ENCODE measurements around the gene SPATA3.

The SPATA3 gene

DNA sequence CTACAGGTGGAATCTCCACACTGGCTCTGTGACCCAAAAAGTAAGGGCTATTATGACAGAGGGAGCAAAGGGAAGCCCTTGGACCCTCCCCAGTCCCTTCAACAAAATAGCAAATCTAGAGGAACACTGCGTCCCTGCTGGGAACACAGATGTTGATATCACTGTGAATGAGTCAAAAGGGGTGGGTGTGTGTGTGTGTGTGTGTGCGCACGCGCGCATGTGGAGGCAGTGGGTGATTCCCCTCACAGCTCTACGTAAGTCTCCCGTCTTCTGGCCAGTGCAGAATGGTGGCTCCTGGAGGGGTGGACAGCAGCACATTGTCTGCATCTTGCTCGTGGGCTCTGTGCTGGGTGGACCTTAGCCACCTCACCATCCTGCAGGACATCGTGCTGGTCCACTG lies 33.6 kb downstream of the SPATA3 start:
- no peak overlapping the region for H3K4me3 ChIP-seq (ENCODE audit: insufficient read length, low read depth)
- H3K27me3 ChIP-seq (ENCODE audit: insufficient read depth, insufficient read length): peaks cover 12% of the 10 kb centered on the region
- TF ChIP-seq SUZ12 (IDR thresholded peaks at IDR 0.05; ENCODE audit: extremely low read depth, insufficient read depth, insufficient read length) (no peak), ZNF274 (IDR thresholded peaks at IDR 0.05; ENCODE audit: low read depth, low read length) (no peak)
- no peak for DNase-seq (ENCODE audit: low read depth, low spot score)
- no peaks in the 10 kb centered on the region for H3K4me1 ChIP-seq (ENCODE audit: insufficient read depth, insufficient read length)
- no peak overlapping the region for H3K9ac ChIP-seq (ENCODE audit: insufficient read length, low read depth)
- no peaks in the 10 kb centered on the region for H3K9me3 ChIP-seq (ENCODE audit: insufficient read depth, low read length)
- H3K36me3 ChIP-seq (ENCODE audit: insufficient read depth, insufficient read length, low read length): no peaks in the 10 kb centered on the region

DNA sequence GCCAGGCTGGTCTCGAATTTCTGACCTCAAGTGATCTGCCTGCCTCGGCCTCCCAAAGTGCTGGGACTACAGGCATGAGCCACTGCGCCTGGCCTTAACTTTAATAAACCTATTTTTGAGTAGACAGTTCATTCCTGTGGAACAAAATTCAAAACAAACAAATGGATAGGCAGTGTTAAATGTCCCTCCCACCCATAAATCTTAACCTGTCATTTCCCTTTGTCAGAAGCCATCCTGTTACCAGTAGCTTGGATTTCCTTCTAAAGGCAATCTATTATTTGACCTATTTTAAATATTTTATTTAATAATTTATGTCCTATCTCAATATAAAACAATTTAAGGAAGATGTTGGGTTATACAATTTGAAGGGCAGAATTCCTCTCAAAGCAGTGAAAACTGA lies 34.8 kb downstream of the SPATA3 start:
- no peaks in the 10 kb centered on the region for H3K9me3 ChIP-seq (ENCODE audit: insufficient read depth, low read length)
- no peaks in the 10 kb centered on the region for H3K36me3 ChIP-seq (ENCODE audit: insufficient read depth, insufficient read length, low read length)
- H3K9ac ChIP-seq (ENCODE audit: insufficient read length, low read depth): no peak overlapping the region
- no peak for DNase-seq (ENCODE audit: low read depth, low spot score)
- no peak for TF ChIP-seq SUZ12 (IDR thresholded peaks at IDR 0.05; ENCODE audit: extremely low read depth, insufficient read depth, insufficient read length)
- no peak for TF ChIP-seq YY1 (IDR thresholded peaks at IDR 0.05; ENCODE audit: insufficient read depth, insufficient read length)
- TF ChIP-seq ZNF274 (IDR thresholded peaks at IDR 0.05; ENCODE audit: low read depth, low read length): no peak
- H3K4me1 ChIP-seq (ENCODE audit: insufficient read depth, insufficient read length): no peaks in the 10 kb centered on the region
- peaks cover 12% of the 10 kb centered on the region for H3K27me3 ChIP-seq (ENCODE audit: insufficient read depth, insufficient read length)
- H3K4me3 ChIP-seq (ENCODE audit: insufficient read length, low read depth): no peak overlapping the region

DNA sequence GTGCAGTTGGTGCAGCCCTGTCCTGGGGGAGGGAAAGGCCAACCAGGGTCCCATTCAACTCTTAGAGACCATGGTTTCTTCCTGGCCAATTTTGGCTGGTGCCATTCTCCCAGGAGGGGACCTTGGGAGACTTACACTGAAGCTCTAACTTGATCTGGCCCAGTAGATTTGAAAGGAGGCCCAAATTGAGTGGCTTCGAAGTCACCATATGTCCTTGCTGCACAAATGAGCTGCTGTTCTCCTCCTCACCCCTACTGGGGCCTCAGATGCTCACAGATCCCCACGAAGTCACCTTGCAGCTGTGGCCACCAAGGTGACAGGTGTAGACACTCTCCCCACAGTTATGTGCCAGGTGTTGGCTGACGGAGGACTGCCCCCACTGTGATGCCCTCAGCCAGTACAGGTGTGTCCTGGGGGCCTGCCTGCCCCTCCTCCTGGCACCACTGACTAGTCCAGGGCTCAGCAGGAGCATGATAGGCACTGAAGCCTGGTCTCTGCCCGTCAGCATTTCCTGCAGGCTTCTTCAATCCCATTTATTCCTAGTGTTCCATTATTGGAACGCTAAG lies 36.7 kb downstream of the SPATA3 start:
- no peak overlapping the region for H3K9ac ChIP-seq (ENCODE audit: insufficient read length, low read depth)
- H3K4me3 ChIP-seq (ENCODE audit: insufficient read length, low read depth): no peak overlapping the region
- H3K9me3 ChIP-seq (ENCODE audit: insufficient read depth, low read length): no peaks in the 10 kb centered on the region
- H3K4me1 ChIP-seq (ENCODE audit: insufficient read depth, insufficient read length): peaks cover 2% of the 10 kb centered on the region
- no peaks in the 10 kb centered on the region for H3K36me3 ChIP-seq (ENCODE audit: insufficient read depth, insufficient read length, low read length)
- no peak for DNase-seq (ENCODE audit: low read depth, low spot score)
- peaks cover 27% of the 10 kb centered on the region for H3K27me3 ChIP-seq (ENCODE audit: insufficient read depth, insufficient read length)
- TF ChIP-seq ZNF274 (IDR thresholded peaks at IDR 0.05; ENCODE audit: low read depth, low read length): no peak
- no peak for TF ChIP-seq YY1 (IDR thresholded peaks at IDR 0.05; ENCODE audit: insufficient read depth, insufficient read length)
- no peak for TF ChIP-seq SUZ12 (IDR thresholded peaks at IDR 0.05; ENCODE audit: extremely low read depth, insufficient read depth, insufficient read length)

DNA sequence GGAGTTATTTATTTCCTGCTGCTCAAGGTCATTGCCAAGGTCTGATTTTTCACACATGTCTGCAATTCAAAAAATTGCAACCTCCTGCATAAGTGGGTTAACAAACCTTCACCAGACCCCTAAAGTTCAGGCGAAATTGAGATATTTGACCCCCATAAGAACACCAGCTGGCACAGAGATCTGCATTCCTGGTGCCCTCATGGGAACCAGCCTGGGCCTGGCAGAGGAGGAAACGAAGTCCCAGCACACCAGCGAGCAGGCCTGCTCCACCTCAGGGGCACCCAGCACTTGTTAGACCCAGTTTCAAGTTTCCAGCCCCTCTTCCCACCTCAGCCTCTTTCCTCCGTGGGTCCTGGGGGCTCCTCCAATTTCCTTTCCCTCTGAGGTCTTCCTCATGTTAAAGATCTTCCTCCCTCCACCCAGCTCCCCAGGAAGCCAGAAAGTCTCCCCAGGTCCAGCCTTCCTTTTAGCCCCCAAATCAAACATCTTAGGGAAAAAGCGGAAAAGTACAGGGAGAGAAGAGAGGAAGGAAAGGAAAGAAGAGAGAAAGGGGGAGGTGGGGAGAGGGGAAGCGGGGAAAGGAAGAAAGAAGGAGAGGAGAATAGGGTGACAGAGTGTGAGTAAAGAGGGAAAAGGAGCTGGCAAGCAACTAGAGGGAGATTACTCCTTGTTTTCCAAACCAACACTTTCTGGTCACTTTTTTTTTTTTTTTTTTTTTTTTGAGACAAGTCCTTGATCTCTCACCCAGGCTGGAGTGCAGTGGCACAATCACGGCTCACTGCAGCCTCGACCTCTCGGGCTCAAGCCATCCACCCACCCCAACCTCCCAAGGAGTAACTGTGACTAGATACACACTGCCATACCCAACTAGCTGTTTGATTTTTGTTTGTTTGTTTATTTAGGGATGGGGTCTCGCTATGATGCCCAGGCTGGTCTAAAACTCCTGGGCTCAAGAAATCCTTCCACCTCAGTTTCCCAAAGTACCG lies 37.5 kb downstream of the SPATA3 start:
- H3K9ac ChIP-seq (ENCODE audit: insufficient read length, low read depth): no peak overlapping the region

DNA sequence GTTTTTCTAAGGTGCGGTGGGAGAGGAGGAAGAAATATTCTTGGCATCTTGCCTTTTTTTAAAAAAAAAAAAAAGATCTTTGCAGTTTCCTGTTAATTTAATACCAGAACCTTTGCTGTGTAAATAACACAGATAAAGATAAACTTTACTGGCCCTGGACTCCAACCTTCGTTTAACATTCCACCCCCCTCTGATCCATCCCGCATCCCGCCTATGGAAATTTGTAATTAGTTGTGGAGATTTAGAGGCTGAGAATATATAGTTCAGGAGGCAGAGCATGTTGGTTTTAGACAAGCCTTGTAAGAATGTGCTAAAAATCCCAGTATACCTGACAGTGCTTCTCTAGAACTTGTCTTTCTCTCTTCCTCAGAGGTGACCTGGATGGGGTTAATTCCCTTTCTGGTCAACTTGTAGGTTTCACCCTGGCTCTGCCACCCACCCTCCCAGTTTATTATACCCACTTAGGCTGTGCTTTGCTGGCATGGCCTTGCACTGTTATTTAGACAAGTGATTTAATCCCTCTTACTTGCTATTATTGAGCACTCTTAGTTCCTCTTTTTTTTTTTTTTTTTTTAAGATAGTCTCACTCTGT lies 38.5 kb downstream of the SPATA3 start:
- Histone ChIP-seq H3K9ac (ENCODE audit: insufficient read length, low read depth) (no peak overlapping the region), H3K9me3 (ENCODE audit: insufficient read depth, low read length) (no peaks in the 10 kb centered on the region), H3K27me3 (ENCODE audit: insufficient read depth, insufficient read length) (peaks cover 38% of the 10 kb centered on the region), H3K4me1 (ENCODE audit: insufficient read depth, insufficient read length) (peaks cover 2% of the 10 kb centered on the region), H3K36me3 (ENCODE audit: insufficient read depth, insufficient read length, low read length) (no peaks in the 10 kb centered on the region), H3K4me3 (ENCODE audit: insufficient read length, low read depth) (no peak overlapping the region)
- no peak for DNase-seq (ENCODE audit: low read depth, low spot score)
- TF ChIP-seq YY1 (IDR thresholded peaks at IDR 0.05; ENCODE audit: insufficient read depth, insufficient read length): no peak
- no peak for TF ChIP-seq ZNF274 (IDR thresholded peaks at IDR 0.05; ENCODE audit: low read depth, low read length)
- no peak for TF ChIP-seq SUZ12 (IDR thresholded peaks at IDR 0.05; ENCODE audit: extremely low read depth, insufficient read depth, insufficient read length)

More for the DNA sequence above, 37.5 kb downstream of the SPATA3 start:
- DNase-seq (ENCODE audit: low read depth, low spot score): no peak
- H3K4me3 ChIP-seq (ENCODE audit: insufficient read length, low read depth): no peak overlapping the region
- no peaks in the 10 kb centered on the region for H3K9me3 ChIP-seq (ENCODE audit: insufficient read depth, low read length)
- peaks cover 32% of the 10 kb centered on the region for H3K27me3 ChIP-seq (ENCODE audit: insufficient read depth, insufficient read length)
- H3K36me3 ChIP-seq (ENCODE audit: insufficient read depth, insufficient read length, low read length): no peaks in the 10 kb centered on the region
- H3K4me1 ChIP-seq (ENCODE audit: insufficient read depth, insufficient read length): peaks cover 2% of the 10 kb centered on the region
- no peak for TF ChIP-seq ZNF274 (IDR thresholded peaks at IDR 0.05; ENCODE audit: low read depth, low read length)
- TF ChIP-seq SUZ12 (IDR thresholded peaks at IDR 0.05; ENCODE audit: extremely low read depth, insufficient read depth, insufficient read length): no peak
- TF ChIP-seq YY1 (IDR thresholded peaks at IDR 0.05; ENCODE audit: insufficient read depth, insufficient read length): no peak

DNA sequence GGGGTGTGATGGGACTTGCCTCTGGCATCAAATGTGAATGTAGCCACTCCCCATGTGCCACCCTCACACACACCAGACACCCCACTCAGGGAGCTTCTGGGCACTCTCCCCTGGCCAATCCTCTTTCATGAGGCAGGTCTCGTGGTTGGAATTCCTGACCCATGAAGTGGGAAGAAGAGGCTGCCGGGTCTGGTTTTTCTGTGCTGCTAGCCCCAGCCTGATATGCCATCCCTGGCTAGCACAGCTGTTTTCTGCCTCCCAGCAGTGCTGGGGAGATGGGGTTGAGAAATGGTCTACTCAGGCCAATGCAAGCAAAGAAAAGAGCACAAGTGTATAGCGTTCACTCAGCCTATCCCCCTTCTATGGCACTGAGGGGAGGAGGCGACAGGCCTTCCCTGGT lies 40.2 kb downstream of the SPATA3 start:
- peaks cover 38% of the 10 kb centered on the region for H3K27me3 ChIP-seq (ENCODE audit: insufficient read depth, insufficient read length)
- no peak for TF ChIP-seq YY1 (IDR thresholded peaks at IDR 0.05; ENCODE audit: insufficient read depth, insufficient read length)
- TF ChIP-seq ZNF274 (IDR thresholded peaks at IDR 0.05; ENCODE audit: low read depth, low read length): no peak
- TF ChIP-seq SUZ12 (IDR thresholded peaks at IDR 0.05; ENCODE audit: extremely low read depth, insufficient read depth, insufficient read length): no peak

DNA sequence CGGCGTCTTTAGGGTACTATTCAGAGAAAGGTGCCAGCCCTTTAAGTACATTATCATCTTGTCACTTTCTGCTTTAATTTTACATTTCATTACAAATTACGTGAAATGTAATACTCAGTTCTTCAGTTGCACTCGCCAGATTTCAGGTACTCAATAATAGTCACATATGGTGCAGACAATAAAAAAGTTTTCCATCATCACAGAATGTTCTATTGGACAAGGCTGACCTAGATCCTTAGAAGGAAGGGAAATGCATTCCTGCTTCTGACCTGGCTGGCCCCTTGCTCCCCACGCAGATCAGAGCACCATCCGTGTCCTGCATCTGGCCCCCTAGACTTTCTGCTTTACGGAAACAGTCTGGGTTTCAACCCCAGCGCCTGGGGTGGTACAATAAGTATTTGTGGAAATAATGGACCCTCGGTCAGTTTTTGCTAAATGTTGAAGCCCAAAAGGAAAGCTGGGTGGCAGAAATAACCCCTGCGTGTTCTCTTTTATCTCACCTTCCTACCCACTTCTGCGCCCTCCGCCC lies 40.7 kb downstream of the SPATA3 start:
- Histone ChIP-seq H3K36me3 (ENCODE audit: insufficient read depth, insufficient read length, low read length) (peaks cover 4% of the 10 kb centered on the region), H3K9me3 (ENCODE audit: insufficient read depth, low read length) (no peaks in the 10 kb centered on the region), H3K27me3 (ENCODE audit: insufficient read depth, insufficient read length) (peaks cover 38% of the 10 kb centered on the region), H3K4me1 (ENCODE audit: insufficient read depth, insufficient read length) (peaks cover 2% of the 10 kb centered on the region), H3K9ac (ENCODE audit: insufficient read length, low read depth) (no peak overlapping the region), H3K4me3 (ENCODE audit: insufficient read length, low read depth) (no peak overlapping the region)
- TF ChIP-seq SUZ12 (IDR thresholded peaks at IDR 0.05; ENCODE audit: extremely low read depth, insufficient read depth, insufficient read length) (no peak), ZNF274 (IDR thresholded peaks at IDR 0.05; ENCODE audit: low read depth, low read length) (no peak)
- no peak for DNase-seq (ENCODE audit: low read depth, low spot score)

More for the DNA sequence above, 40.2 kb downstream of the SPATA3 start:
- Histone ChIP-seq H3K36me3 (ENCODE audit: insufficient read depth, insufficient read length, low read length) (no peaks in the 10 kb centered on the region), H3K9ac (ENCODE audit: insufficient read length, low read depth) (no peak overlapping the region), H3K4me1 (ENCODE audit: insufficient read depth, insufficient read length) (peaks cover 2% of the 10 kb centered on the region), H3K4me3 (ENCODE audit: insufficient read length, low read depth) (no peak overlapping the region), H3K9me3 (ENCODE audit: insufficient read depth, low read length) (no peaks in the 10 kb centered on the region)
- no peak for DNase-seq (ENCODE audit: low read depth, low spot score)

All from NT2/D1 (cell line).